CD14-positive monocyte (primary cell): Measurements from ENCODE around the gene CNGA1. TPM values are rescaled to one million over a fixed set of nuclear protein-coding genes. Genes with fewer than 3 reads are reported as not detected.
A peak's percentile ranks its signal among the peaks of the same experiment; 100 is the strongest.
"Not testable (repeated sequence)": the region's sequence is repeated elsewhere in the genome, so short reads cannot be mapped to it uniquely, and the experiment has no call there.

Source experiments
- DNase-seq, 3 donors: peaks; one replicate each; pipeline ENCODE4 v3.0.0-alpha.2; 2011 to 2022
- H2AFZ ChIP-seq: 2 replicates; pipeline ENCODE4 v1.6.0; 2012; ENCODE audit warnings: mild to moderate bottlenecking, low read depth, low read length, inconsistent platforms; ENCODE audit not compliant: insufficient read depth, poor library complexity, severe bottlenecking
- H3K27ac ChIP-seq, 2 donors: 1 replicate in 1 of 2; 2 replicates in 1 of 2; pipeline ENCODE4 v1.5.1; 2012 to 2013; ENCODE audit warnings: low read length in 2 of 2, control low read depth in 1 of 2, inconsistent platforms in 1 of 2, low read depth in 1 of 2, mild to moderate bottlenecking in 1 of 2
- H3K27me3 ChIP-seq, 2 donors: one replicate each; pipeline versions ENCODE4 v1.6.0 to v1.6.1; 2011 to 2013; ENCODE audit warnings: low read length in 2 of 2; ENCODE audit not compliant: control insufficient read depth in 2 of 2, insufficient read depth in 2 of 2
- H3K36me3 ChIP-seq, 2 donors: replicated peaks in 1 of 2; 1 replicate in 1 of 2; 2 replicates in 1 of 2; pipeline versions ENCODE4 v1.5.1 to v1.6.1; 2012 to 2013; ENCODE audit warnings: low read length in 2 of 2, control low read depth in 1 of 2, inconsistent platforms in 1 of 2, mild to moderate bottlenecking in 1 of 2; ENCODE audit not compliant: insufficient read depth in 2 of 2, control insufficient read depth in 1 of 2
- H3K4me1 ChIP-seq, 2 donors: 1 replicate in 1 of 2; 2 replicates in 1 of 2; pipeline versions ENCODE4 v1.5.1 to v1.6.1; 2012 to 2013; ENCODE audit warnings: low read length in 2 of 2, control low read depth in 1 of 2, inconsistent platforms in 1 of 2, mild to moderate bottlenecking in 1 of 2, moderate library complexity in 1 of 2; ENCODE audit not compliant: insufficient read depth in 2 of 2, control insufficient read depth in 1 of 2
- H3K4me2 ChIP-seq: replicated peaks from 2 replicates; pipeline ENCODE3; 2012; ENCODE audit warnings: low read length, moderate library complexity, mild to moderate bottlenecking; ENCODE audit not compliant: poor library complexity, severe bottlenecking; ENCODE audit errors: extremely low read depth
- H3K4me3 ChIP-seq, 3 experiments: fragments of 200-600 bp in 1 of 3; sonication (generic) in 1 of 3; replicated peaks in 1 of 3; 1 replicate in 2 of 3; 2 replicates in 1 of 3; pipeline ENCODE4 v1.5.1; 2011 to 2013; ENCODE audit warnings: low read length in 3 of 3, mild to moderate bottlenecking in 3 of 3, control low read depth in 2 of 3, low read depth in 2 of 3, inconsistent platforms in 1 of 3, moderate library complexity in 1 of 3
- H3K79me2 ChIP-seq: 2 replicates; pipeline ENCODE4 v1.6.0; 2012; ENCODE audit warnings: mild to moderate bottlenecking, control low read depth, inconsistent platforms, low read length, moderate library complexity; ENCODE audit not compliant: insufficient read depth
- H3K9ac ChIP-seq: 2 replicates; pipeline ENCODE4 v1.6.0; 2017; ENCODE audit warnings: low read length, mild to moderate bottlenecking; ENCODE audit not compliant: insufficient read depth, poor library complexity, severe bottlenecking
- H3K9me3 ChIP-seq, 2 donors: replicated peaks in 1 of 2; 1 replicate in 1 of 2; 2 replicates in 1 of 2; pipeline versions ENCODE4 v1.5.1 to v1.6.1; 2012 to 2013; ENCODE audit warnings: low read length in 2 of 2, control low read depth in 1 of 2; ENCODE audit not compliant: control insufficient read depth in 1 of 2, insufficient read depth in 1 of 2
- H4K20me1 ChIP-seq: 2 replicates; pipeline ENCODE4 v1.6.0; 2012; ENCODE audit warnings: mild to moderate bottlenecking, low read length, control low read depth, moderate library complexity; ENCODE audit not compliant: insufficient read depth
- H3K27ac Mint-ChIP-seq, 7 donors: one replicate each; pipeline ENCODE4 v1.8.0; 2020; ENCODE audit warnings: mild to moderate bottlenecking in 7 of 7, mixed read lengths in 7 of 7, moderate library complexity in 6 of 7, inconsistent platforms in 2 of 7
- H3K27me3 Mint-ChIP-seq, 3 donors: one replicate each; pipeline ENCODE4 v1.8.0; 2021 to 2022; ENCODE audit warnings: low read depth in 3 of 3, mild to moderate bottlenecking in 3 of 3, mixed read lengths in 3 of 3, moderate library complexity in 3 of 3, inconsistent platforms in 1 of 3
- H3K36me3 Mint-ChIP-seq, 2 donors: one replicate each; pipeline ENCODE4 v1.8.0; 2020; ENCODE audit warnings: mixed read lengths in 2 of 2, inconsistent platforms in 1 of 2, mild to moderate bottlenecking in 1 of 2
- H3K4me1 Mint-ChIP-seq: one replicate; pipeline ENCODE4 v1.8.0; 2020; ENCODE audit warnings: mild to moderate bottlenecking, mixed read lengths
- H3K4me3 Mint-ChIP-seq, 2 donors: one replicate each; pipeline ENCODE4 v1.8.0; 2020; ENCODE audit warnings: mild to moderate bottlenecking in 2 of 2, mixed read lengths in 2 of 2, moderate library complexity in 1 of 2
- H3K9me3 Mint-ChIP-seq, 7 donors: one replicate each; pipeline ENCODE4 v1.8.0; 2020 to 2022; ENCODE audit warnings: mixed read lengths in 7 of 7, mild to moderate bottlenecking in 6 of 7, moderate library complexity in 6 of 7, inconsistent platforms in 2 of 7
- WGBS: methylation state at CpG from one replicate; pipeline ENCODE4 v1.1.5; 2013; ENCODE audit warnings: missing lambda C conversion rate; ENCODE audit not compliant: insufficient coverage; 5-methylcytosine and 5-hydroxymethylcytosine counted together
- intact Hi-C, 2 donors: fragments of 100-400 bp; cut with micrococcal nuclease; formaldehyde crosslinking; loops; one replicate each; pipeline versions ENCODE4 v1.15.0 to v1.15.1; 2023
- polyA plus RNA-seq, 3 donors: library from polyadenylated mRNA; depleted of rRNA in 1 of 3; unstranded in 2 of 3; stranded (reverse) in 1 of 3; fragments of 300-500 nt in 2 of 3; fragments of >200 nt in 1 of 3; fragmentation: Illumina TruSeq in 2 of 3; gene quantifications; 1 replicate in 2 of 3; 2 replicates in 1 of 3; pipeline ENCODE4 v1.2.3, GENCODE V29; 2012 to 2021

Gene CNGA1
- polyA plus RNA-seq, 3 donors: not detected

- Histone ChIP-seq H3K9me3 (peaks cover 5 to 14% of the 10 kb centered on the region in 2 donors), H3K27ac (peak overlapping the region; percentile 45 to 75), H3K4me3 (peak overlapping the region in 1 of 3 experiments; percentile 28), H3K4me1 (peaks cover 11 to 53% of the 10 kb centered on the region in 2 donors)
- peak in 2 of 3 donors; percentile 25 for DNase-seq
- not testable (repeated sequence) for H3K27me3 ChIP-seq, H3K36me3 ChIP-seq, H4K20me1 ChIP-seq, H3K4me3 Mint-ChIP-seq, H2AFZ ChIP-seq, H3K9ac ChIP-seq, H3K4me2 ChIP-seq, H3K27me3 Mint-ChIP-seq, H3K79me2 ChIP-seq
- WGBS: 75% methylated on average over 14 of the region's 17 CpGs
- H3K36me3 Mint-ChIP-seq: peaks cover 9 to 12% of the 10 kb centered on the region in 2 donors
- H3K4me1 Mint-ChIP-seq: peaks cover 59% of the 10 kb centered on the region
- intact Hi-C loops: loop anchor here in 1 of 2 donors (10.0 kb wide), 1 partner anchor 122 kb away; no protein-coding TSS in a partner anchor
- H3K27ac Mint-ChIP-seq: peak overlapping the region in 5 of 7 donors; percentile 57 to 91 (median 80)
- H3K9me3 Mint-ChIP-seq: peaks cover 23 to 58% (median 38%) of the 10 kb centered on the region in 7 donors
These were observed 93.8 kb downstream of the CNGA1 start for GRCh38 chr4:47922436-47923260.

- not testable (repeated sequence) for H3K4me2 ChIP-seq
These were observed 99.3 kb downstream of the CNGA1 start for GRCh38 chr4:47917163-47917562.

More at GRCh38 chr4:47917163-47917562, 99.3 kb downstream of the CNGA1 start:
- no CpG with 5 or more reads among the region's 1 CpG for WGBS
- peaks cover 47% of the 10 kb centered on the region for H3K4me1 Mint-ChIP-seq
- H3K36me3 ChIP-seq, DNase-seq, H3K9me3 ChIP-seq, H3K27me3 Mint-ChIP-seq, H3K36me3 Mint-ChIP-seq, H3K27me3 ChIP-seq, H3K9ac ChIP-seq, intact Hi-C loops, H3K4me3 ChIP-seq, H3K27ac ChIP-seq, H4K20me1 ChIP-seq, H3K4me3 Mint-ChIP-seq, H3K27ac Mint-ChIP-seq, H2AFZ ChIP-seq: not testable (repeated sequence)
- peaks cover 18 to 49% of the 10 kb centered on the region in 2 donors for H3K4me1 ChIP-seq
- peaks cover 14 to 34% (median 24%) of the 10 kb centered on the region in 7 donors for H3K9me3 Mint-ChIP-seq
- H3K79me2 ChIP-seq: peaks cover 16% of the 10 kb centered on the region
